Medulla oblongata (tissue), 1 donor: ENCODE measurements around the gene VPS13D.

Source experiments
- DNase-seq: peaks from one replicate; pipeline ENCODE4 v3.0.0-alpha.2; 2015; ENCODE audit errors: extremely low spot score

Gene VPS13D

GRCh38 chr1:12539320-12539704, 309.5 kb downstream of the VPS13D start:
- no peak for DNase-seq

GRCh38 chr1:12539705-12540579, 310.1 kb downstream of the VPS13D start:
- DNase-seq = peak; percentile 36

GRCh38 chr1:12540580-12541273, 310.9 kb downstream of the VPS13D start:
- DNase-seq = no peak

DNA sequence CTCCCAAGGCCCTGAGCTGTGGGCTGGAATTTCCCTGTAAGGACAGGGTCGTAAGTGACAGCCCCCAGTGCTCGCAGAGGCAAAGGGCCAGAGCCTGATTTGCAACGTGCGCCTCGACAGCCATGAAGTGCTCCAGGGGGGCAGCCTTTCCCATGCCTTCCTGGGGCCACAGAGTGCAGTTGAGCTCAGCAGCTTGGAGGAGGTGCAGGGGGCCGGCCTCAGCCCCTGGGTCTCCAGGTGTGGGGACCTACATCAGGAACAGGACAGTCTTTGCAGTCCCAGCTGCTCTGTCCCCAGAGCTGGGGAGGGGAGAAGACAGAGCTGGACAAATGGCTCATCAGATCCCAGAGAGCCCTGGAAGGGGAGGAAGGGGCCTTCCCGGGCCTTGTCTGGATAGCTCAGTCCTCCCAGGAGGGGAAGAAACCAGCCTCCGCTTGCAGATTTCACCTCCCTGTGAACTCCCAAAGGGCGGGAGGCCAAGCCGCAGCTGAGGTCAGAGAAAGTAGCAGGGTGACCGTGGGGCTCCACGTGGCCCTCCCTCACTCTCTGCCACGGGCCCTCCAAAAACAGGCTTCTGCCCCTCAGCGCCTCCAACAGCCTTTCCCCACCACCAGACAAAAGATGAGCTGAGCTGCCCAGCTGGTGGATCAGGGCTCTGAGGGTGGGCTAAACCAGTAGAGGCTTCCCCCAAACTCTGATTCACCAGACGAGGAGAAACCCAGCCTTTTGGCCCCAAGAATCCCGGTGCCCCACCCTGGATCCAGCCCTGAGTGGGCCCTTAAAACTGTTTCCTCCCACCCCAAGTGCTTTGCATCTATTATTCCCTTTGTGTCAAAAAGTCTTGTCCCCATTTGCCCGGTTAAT, 311.7 kb downstream of the VPS13D start:
- DNase-seq = no peak

GRCh38 chr1:12542138-12542465, 312.3 kb downstream of the VPS13D start:
- no peak for DNase-seq

- peak; percentile 19 for DNase-seq
Measured at GRCh38 chr1:12542616-12543592, 313.1 kb downstream of the VPS13D start.

DNA sequence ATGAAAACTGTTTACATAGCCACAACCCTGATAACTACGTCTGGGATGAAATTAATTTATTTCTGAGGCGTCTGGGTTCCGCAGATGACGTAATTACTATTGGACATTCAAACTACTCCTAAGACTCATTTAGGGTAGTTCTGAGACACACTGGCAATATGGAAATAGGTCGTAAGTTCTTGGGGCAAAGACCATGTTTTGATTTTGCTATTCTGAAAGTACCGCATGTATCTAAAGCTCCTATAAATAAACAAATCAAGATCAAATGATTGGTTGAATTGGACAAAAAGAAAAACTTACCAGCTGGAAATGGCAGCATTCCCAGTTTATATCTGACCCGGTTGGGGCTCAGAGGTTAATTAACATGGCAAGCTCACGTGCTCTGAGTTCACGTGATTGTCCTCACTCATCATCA, 313.9 kb downstream of the VPS13D start:
- DNase-seq = no peak

GRCh38 chr1:12544357-12544756, 314.5 kb downstream of the VPS13D start:
- no peak for DNase-seq

- DNase-seq = no peak
Measured at GRCh38 chr1:12544992-12545391, 315.2 kb downstream of the VPS13D start.

DNA sequence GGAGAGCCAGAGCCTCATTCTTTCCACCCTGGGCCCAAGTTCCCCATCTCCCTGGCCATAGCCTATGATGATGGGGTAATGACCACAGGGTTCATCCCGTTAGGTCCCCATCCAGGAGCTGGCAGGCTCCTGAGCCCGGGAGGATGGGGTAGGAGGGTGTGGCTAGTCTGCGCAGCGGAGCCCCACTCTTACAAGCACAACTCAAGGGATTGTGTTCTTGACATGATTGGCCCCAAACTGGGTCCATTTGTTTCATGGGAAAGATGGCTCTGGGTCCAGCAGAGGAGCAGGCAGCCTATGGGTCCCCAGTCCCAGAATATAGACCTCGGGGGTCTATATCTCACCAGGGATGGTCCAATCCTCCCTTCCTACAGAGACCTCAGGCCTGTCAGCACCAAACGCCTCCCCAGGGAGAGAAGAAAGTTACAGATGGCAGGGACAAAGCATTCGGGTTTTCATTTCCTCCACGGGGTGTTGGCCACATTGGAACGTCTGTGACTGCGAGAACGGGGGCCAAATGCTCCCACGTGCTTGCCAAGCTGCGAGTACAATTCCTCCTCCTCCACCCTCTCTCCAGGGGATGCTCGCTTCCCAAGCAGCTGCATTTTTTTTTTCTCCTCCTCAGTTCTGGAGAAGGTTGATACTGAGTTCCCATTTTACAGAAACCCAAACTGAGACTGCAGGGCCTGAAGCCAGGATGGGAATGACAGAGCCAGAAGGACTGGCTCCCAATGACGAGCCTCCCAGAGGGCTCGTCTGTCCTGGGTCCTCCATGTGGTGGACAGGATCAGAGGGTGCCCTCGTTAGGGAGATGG, 317.1 kb downstream of the VPS13D start:
- DNase-seq = no peak

- DNase-seq = no peak
Measured at GRCh38 chr1:12547586-12548225, 317.9 kb downstream of the VPS13D start.

- DNase-seq = no peak
Measured at GRCh38 chr1:12548279-12548972, 318.6 kb downstream of the VPS13D start.

GRCh38 chr1:12548973-12549459, 319.2 kb downstream of the VPS13D start:
- no peak for DNase-seq

DNA sequence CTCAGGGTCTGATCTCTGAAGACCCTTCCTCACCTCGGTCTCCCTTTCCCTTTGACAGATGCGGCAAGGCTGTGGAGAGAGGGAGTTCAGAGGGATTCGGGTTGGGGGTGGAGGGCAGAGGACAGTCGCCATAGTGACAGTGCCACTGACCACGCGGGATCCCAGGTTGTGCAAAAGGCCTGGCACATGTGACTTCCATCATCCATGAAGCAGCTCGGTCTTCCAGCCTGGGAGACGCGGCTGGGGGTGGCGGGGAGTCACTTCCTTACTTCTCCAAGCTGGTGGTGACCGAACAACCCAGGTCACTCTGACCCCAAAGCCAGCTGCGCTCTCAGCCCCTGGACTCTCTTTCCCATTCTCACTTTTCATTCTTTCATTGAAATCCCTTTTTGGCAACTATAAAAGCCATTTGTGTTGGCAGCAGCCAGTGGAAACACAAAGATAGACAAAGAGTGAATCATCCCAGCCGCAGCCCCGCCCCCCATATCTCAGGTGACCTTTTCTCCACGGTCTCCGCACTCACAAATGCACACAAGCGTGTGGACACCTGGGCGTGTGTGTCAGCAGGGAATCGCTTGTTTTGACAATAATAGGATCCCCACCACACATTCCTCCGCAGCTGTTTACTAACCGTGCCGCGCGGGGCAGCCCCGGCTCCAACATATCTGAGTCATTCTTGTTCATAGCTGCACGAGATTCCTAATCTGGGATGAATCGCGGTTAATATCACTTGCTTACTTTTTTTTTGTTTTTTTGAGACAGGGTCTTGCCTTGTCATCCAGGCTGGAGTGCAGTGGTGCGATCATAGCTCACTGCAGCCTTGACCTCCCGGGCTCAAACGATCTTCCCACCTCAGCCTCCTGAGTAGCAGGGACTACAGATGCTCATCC, 319.9 kb downstream of the VPS13D start:
- no peak for DNase-seq

DNA sequence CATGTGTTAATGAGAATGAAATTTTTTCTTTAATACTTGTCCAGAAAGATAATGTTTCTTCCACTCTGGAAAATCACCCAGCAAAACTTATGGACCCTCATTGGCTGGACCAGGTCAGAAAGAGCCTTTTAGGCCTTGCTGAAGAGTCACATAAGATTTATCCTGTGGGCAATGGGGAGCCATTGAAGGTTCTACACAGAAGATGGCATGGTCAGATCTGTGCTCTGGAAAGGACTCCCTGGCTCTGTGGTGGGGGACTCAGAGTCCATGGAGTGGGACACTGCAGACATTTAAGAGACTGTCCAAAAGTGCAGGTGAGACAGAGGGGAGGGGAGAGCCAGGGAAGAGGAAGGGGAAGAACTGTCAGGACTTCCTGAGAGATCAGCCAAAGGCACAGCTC, 321.8 kb downstream of the VPS13D start:
- DNase-seq = no peak

GRCh38 chr1:12552111-12552888, 322.5 kb downstream of the VPS13D start:
- no peak for DNase-seq
